SKM-1 treated with dmso at 0.1 percent for 144 hours (cell line): ENCODE results near the gene JAZF1.
"Not testable (repeated sequence)": the region's sequence is repeated elsewhere in the genome, so short reads cannot be mapped to it uniquely, and the experiment has no call there.

ENCODE experiments used
- DNase-seq: peaks from one replicate; lab custom pipeline; 2025; ENCODE audit not compliant: unreplicated experiment; lab: John Stamatoyannopoulos, UW

JAZF1 gene

GRCh38 chr7:27947586-27948278, 232.9 kb downstream of the JAZF1 start:
- DNase-seq: no peak

- DNase-seq: no peak
Measured at GRCh38 chr7:27946351-27946750, 234.2 kb downstream of the JAZF1 start.

GRCh38 chr7:27945058-27945795, 235.4 kb downstream of the JAZF1 start:
- no peak for DNase-seq

- no peak for DNase-seq
Measured at GRCh38 chr7:27944643-27945042, 236.0 kb downstream of the JAZF1 start.

- DNase-seq: no peak
Measured at GRCh38 chr7:27943241-27943640, 237.4 kb downstream of the JAZF1 start.

GRCh38 chr7:27942711-27943110, 237.9 kb downstream of the JAZF1 start:
- no peak for DNase-seq

- DNase-seq: no peak
Measured at GRCh38 chr7:27941522-27941921, 239.1 kb downstream of the JAZF1 start.

GRCh38 chr7:27940341-27940740, 240.3 kb downstream of the JAZF1 start:
- no peak for DNase-seq

- DNase-seq: no peak
Measured at GRCh38 chr7:27939893-27940292, 240.7 kb downstream of the JAZF1 start.

GRCh38 chr7:27936768-27937102, 243.9 kb downstream of the JAZF1 start:
- no peak for DNase-seq

GRCh38 chr7:27936047-27936767, 244.4 kb downstream of the JAZF1 start:
- no peak for DNase-seq

GRCh38 chr7:27933671-27934565, 246.7 kb downstream of the JAZF1 start:
- no peak for DNase-seq

- no peak for DNase-seq
Measured at GRCh38 chr7:27930910-27931476, 249.6 kb downstream of the JAZF1 start.

GRCh38 chr7:27929127-27929526, 251.5 kb downstream of the JAZF1 start:
- DNase-seq: no peak

GRCh38 chr7:27928001-27928400, 252.6 kb downstream of the JAZF1 start:
- DNase-seq: no peak

GRCh38 chr7:27925573-27926201, 254.9 kb downstream of the JAZF1 start:
- no peak for DNase-seq

GRCh38 chr7:27923642-27923980, 257.0 kb downstream of the JAZF1 start:
- DNase-seq: no peak

- DNase-seq: no peak
Measured at GRCh38 chr7:27922907-27923641, 257.5 kb downstream of the JAZF1 start.

- not testable (repeated sequence) for DNase-seq
Measured at GRCh38 chr7:27922389-27922788, 258.2 kb downstream of the JAZF1 start.
